Astrocyte of the cerebellum (primary cell): ENCODE data around the gene CHD5.

Experiments
- DNase-seq: peaks from one replicate; pipeline ENCODE4 v3.0.0-alpha.2; 2011; ENCODE audit warnings: low read depth
- H3K4me3 ChIP-seq: 2 replicates; pipeline ENCODE4 v1.5.1; 2011; ENCODE audit warnings: mild to moderate bottlenecking, low read depth, low read length, moderate library complexity
- CTCF ChIP-seq: IDR thresholded peaks from 2 replicates; pipeline ENCODE4 v1.5.1; 2012; ENCODE audit warnings: low read length, low read depth, moderate library complexity, mild to moderate bottlenecking; ENCODE audit errors: missing control alignments
- in situ Hi-C: cut with HindIII; loops from 2 replicates; pipeline ENCODE4 v1.10.0; 2017; ENCODE audit warnings: low sequenced_read_pairs

The CHD5 gene

GRCh38 chr1:6057170-6057845 is 122.8 kb downstream of the CHD5 start:
- DNase-seq = no peak
- in situ Hi-C loops = no loop called here
- TF ChIP-seq CTCF = no peak
- no peak overlapping the region for H3K4me3 ChIP-seq

- H3K4me3 ChIP-seq = no peak overlapping the region
- TF ChIP-seq CTCF = no peak
- in situ Hi-C loops = no loop called here
- no peak for DNase-seq
Measured at GRCh38 chr1:6056572-6056948, 123.6 kb downstream of the CHD5 start.

GRCh38 chr1:6054596-6054995 is 125.5 kb downstream of the CHD5 start:
- no peak for TF ChIP-seq CTCF
- no peak overlapping the region for H3K4me3 ChIP-seq
- in situ Hi-C loops = no loop called here
- no peak for DNase-seq

GRCh38 chr1:6053206-6053546 is 126.9 kb downstream of the CHD5 start:
- no peak for TF ChIP-seq CTCF
- H3K4me3 ChIP-seq = no peak overlapping the region
- no peak for DNase-seq
- in situ Hi-C loops = no loop called here

- in situ Hi-C loops = no loop called here
- peak; percentile 61 for TF ChIP-seq CTCF
- DNase-seq = peak; percentile 64
- H3K4me3 ChIP-seq = no peak overlapping the region
Measured at GRCh38 chr1:6052543-6053205, 127.4 kb downstream of the CHD5 start.
